K562 (cell line): ENCODE data around the gene CLEC18A.

Source experiments
- C11orf30 ChIP-seq: fragments of 450-650 bp; IDR thresholded peaks from 2 replicates; pipeline ENCODE4 v1.6.1; 2016; ENCODE audit warnings: low read depth, mild to moderate bottlenecking
- NELFE ChIP-seq: IDR thresholded peaks from 2 replicates; pipeline ENCODE4 v1.6.1; 2011; ENCODE audit warnings: mild to moderate bottlenecking; ENCODE audit not compliant: insufficient read depth, insufficient read length
- NEUROD1 ChIP-seq: fragments of 150-350 bp; IDR thresholded peaks from 2 replicates; pipeline ENCODE4 v1.6.1; 2014; ENCODE audit warnings: borderline replicate concordance, low read length, low read depth; ENCODE audit not compliant: partially characterized antibody
- TAF1 ChIP-seq: IDR thresholded peaks from 2 replicates; pipeline ENCODE4 v1.6.1; 2011; ENCODE audit warnings: mild to moderate bottlenecking, low read length, moderate library complexity; ENCODE audit not compliant: insufficient read depth, control insufficient read depth, severe bottlenecking; ENCODE audit errors: extremely low read depth
- USF2 ChIP-seq: sonication (generic); formaldehyde crosslinking; IDR thresholded peaks from 2 replicates; pipeline ENCODE4 v1.5.0; 2020; ENCODE audit warnings: missing genetic modification reagents
- ZHX1 ChIP-seq: fragments of 150-350 bp; conservative IDR thresholded peaks from 2 replicates; pipeline ENCODE4 v1.6.1; 2014; ENCODE audit warnings: low read length
- ZKSCAN1 ChIP-seq: fragments of 150-350 bp; IDR thresholded peaks from 2 replicates; pipeline ENCODE4 v1.6.1; 2016; ENCODE audit warnings: low read depth, low read length
- ZNF175 ChIP-seq: fragments of 200-800 bp; sonication (Bioruptor generic); IDR thresholded peaks from 2 replicates; pipeline ENCODE4 v1.6.1; 2016; ENCODE audit warnings: low read depth, mild to moderate bottlenecking, missing genetic modification characterization, missing compliant biosample characterization
- ZNF184 ChIP-seq: sonication (generic); formaldehyde crosslinking; IDR thresholded peaks from 2 replicates; pipeline ENCODE4 v1.5.0; 2020; ENCODE audit warnings: missing genetic modification reagents

- no peak for TF ChIP-seq ZNF175 (CRISPR knock-in tag)
- TF ChIP-seq ZHX1, result no peak
- no peak for TF ChIP-seq NEUROD1
- TF ChIP-seq ZNF184 (CRISPR knock-in tag), result no peak
- no peak for TF ChIP-seq NELFE
- no peak for TF ChIP-seq ZKSCAN1
- no peak for TF ChIP-seq USF2 (CRISPR knock-in tag)
- TF ChIP-seq TAF1, result no peak
- no peak for TF ChIP-seq C11orf30
These were observed 9.7 kb upstream of the CLEC18A start for GRCh38 chr16:69941251-69942098.
